ENCODE results near the gene GET4.

The GET4 gene

DNA sequence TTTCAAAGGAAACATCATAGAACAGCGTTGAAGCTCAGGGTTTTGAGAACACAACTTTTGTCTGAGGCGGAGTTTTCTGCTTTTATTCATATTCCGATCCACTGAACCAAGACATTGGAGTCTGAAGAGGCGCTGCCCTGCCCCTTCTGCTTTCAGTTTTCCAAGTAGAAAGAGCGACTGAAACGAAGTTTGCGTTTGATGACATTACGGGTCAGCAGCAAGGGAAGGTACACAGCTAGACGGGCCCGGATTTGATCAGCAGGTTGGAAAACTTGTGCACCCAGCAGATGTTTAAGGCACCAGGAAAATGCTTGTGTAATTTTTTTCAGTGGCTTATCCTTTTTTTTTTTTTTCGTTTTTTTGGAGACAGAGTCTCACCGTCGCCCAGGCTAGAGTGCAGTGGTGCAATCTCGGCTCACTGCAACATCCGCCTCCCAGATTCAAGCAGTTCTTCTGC, 43.4 kb upstream of the GET4 start:
- in situ Hi-C loops (cut with HindIII; ENCODE audit: low sequenced_read_pairs), result no loop called here
- TF ChIP-seq, protein P1, sequence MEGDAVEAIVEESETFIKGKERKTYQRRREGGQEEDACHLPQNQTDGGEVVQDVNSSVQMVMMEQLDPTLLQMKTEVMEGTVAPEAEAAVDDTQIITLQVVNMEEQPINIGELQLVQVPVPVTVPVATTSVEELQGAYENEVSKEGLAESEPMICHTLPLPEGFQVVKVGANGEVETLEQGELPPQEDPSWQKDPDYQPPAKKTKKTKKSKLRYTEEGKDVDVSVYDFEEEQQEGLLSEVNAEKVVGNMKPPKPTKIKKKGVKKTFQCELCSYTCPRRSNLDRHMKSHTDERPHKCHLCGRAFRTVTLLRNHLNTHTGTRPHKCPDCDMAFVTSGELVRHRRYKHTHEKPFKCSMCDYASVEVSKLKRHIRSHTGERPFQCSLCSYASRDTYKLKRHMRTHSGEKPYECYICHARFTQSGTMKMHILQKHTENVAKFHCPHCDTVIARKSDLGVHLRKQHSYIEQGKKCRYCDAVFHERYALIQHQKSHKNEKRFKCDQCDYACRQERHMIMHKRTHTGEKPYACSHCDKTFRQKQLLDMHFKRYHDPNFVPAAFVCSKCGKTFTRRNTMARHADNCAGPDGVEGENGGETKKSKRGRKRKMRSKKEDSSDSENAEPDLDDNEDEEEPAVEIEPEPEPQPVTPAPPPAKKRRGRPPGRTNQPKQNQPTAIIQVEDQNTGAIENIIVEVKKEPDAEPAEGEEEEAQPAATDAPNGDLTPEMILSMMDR (IDR thresholded peaks at IDR 0.05; ENCODE audit: low read depth, low read length, missing control alignments), result no peak
- H3K4me3 ChIP-seq (ENCODE audit: low read depth, low read length), result no peak overlapping the region
- no peak for DNase-seq (ENCODE audit: low read depth)

- TF ChIP-seq, protein P1 (IDR thresholded peaks at IDR 0.05; ENCODE audit: low read depth, low read length, missing control alignments), result no peak
- in situ Hi-C loops (cut with HindIII; ENCODE audit: low sequenced_read_pairs), result no loop called here
- no peak overlapping the region for H3K4me3 ChIP-seq (ENCODE audit: low read depth, low read length)
- DNase-seq (ENCODE audit: low read depth), result no peak
These were observed 42.6 kb upstream of the GET4 start for GRCh38 chr7:833601-834258.

- TF ChIP-seq, protein P1 (IDR thresholded peaks at IDR 0.05; ENCODE audit: low read depth, low read length, missing control alignments), result no peak
- H3K4me3 ChIP-seq (ENCODE audit: low read depth, low read length), result no peak overlapping the region
- in situ Hi-C loops (cut with HindIII; ENCODE audit: low sequenced_read_pairs), result no loop called here
- DNase-seq (ENCODE audit: low read depth), result no peak
These were observed 42.1 kb upstream of the GET4 start for GRCh38 chr7:834277-834676.

DNA sequence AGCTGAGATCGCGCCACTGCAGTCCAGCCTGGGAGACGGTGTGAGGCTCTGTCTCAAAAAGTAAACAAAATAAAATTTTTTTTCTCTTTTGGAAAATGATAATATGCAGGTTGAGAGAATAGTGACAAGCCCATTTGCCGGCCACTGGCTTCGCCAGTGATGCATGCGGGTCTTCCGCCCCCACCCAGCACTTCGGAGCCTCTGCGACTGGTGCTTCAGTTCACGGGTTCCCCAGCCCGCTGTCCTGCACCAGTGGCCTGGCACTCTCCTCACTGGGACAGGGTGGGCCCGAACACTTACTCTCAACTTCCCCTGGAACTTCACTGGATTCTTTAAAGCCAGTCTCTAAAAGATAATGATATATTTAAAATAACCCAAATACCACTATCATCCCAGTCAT, 41.3 kb upstream of the GET4 start:
- H3K4me3 ChIP-seq (ENCODE audit: low read depth, low read length), result no peak overlapping the region
- in situ Hi-C loops (cut with HindIII; ENCODE audit: low sequenced_read_pairs), result no loop called here
- TF ChIP-seq, protein P1 (IDR thresholded peaks at IDR 0.05; ENCODE audit: low read depth, low read length, missing control alignments), result no peak
- DNase-seq (ENCODE audit: low read depth), result no peak

- no peak overlapping the region for H3K4me3 ChIP-seq (ENCODE audit: low read depth, low read length)
- in situ Hi-C loops (cut with HindIII; ENCODE audit: low sequenced_read_pairs), result no loop called here
- TF ChIP-seq, protein P1 (IDR thresholded peaks at IDR 0.05; ENCODE audit: low read depth, low read length, missing control alignments), result no peak
- DNase-seq (ENCODE audit: low read depth), result no peak
These were observed 40.6 kb upstream of the GET4 start for GRCh38 chr7:835485-836401.

- TF ChIP-seq, protein P1 (IDR thresholded peaks at IDR 0.05; ENCODE audit: low read depth, low read length, missing control alignments), result peak; percentile 73
- in situ Hi-C loops (cut with HindIII; ENCODE audit: low sequenced_read_pairs), result no loop called here
- DNase-seq (ENCODE audit: low read depth), result no peak
- no peak overlapping the region for H3K4me3 ChIP-seq (ENCODE audit: low read depth, low read length)
These were observed 39.9 kb upstream of the GET4 start for GRCh38 chr7:836429-836828.
